H1 (cell line): Measurements from ENCODE around the gene SLC12A6. TPM values are rescaled to one million over a fixed set of nuclear protein-coding genes. Genes with fewer than 3 reads are reported as not detected.

ENCODE experiments used
- CTCF ChIA-PET: fragments of 300-600 bp; sonication (Branson Sonifier 250); formaldehyde crosslinking; loops from one replicate; lab custom pipeline; 2021; ENCODE audit not compliant: partially characterized antibody; lab: Charles Lee
- POLR2A ChIA-PET: fragments of 300-600 bp; sonication (Branson Sonifier 250); formaldehyde crosslinking; loops from one replicate; lab custom pipeline; 2021; ENCODE audit warnings: inconsistent platforms; ENCODE audit not compliant: partially characterized antibody; lab: Charles Lee
- DNase-seq, 2 experiments: peaks; one replicate each; pipeline versions ENCODE4 v3.0.0 to v3.0.0-alpha.2; 2010 to 2022; ENCODE audit warnings: low spot score in 2 of 2, low read depth in 1 of 2, mixed read lengths in 1 of 2
- FAIRE-seq: peaks from 2 replicates; lab custom pipeline; 2011; peaks lifted over from hg19 to GRCh38; lab: Jason Lieb, UNC
- H2AFZ ChIP-seq: 2 replicates; pipeline ENCODE4 v1.8.1; 2012; ENCODE audit warnings: low read length, inconsistent platforms
- H2AK5ac ChIP-seq: 2 replicates; pipeline ENCODE4 v1.6.1; 2013; ENCODE audit warnings: low read depth, low read length
- H2BK120ac ChIP-seq: replicated peaks from 2 replicates; pipeline ENCODE3; 2013; ENCODE audit warnings: low read depth, low read length, inconsistent platforms
- H2BK12ac ChIP-seq: 2 replicates; pipeline ENCODE4 v1.6.1; 2013; ENCODE audit warnings: low read depth, low read length
- H2BK15ac ChIP-seq: 2 replicates; pipeline ENCODE4 v1.6.1; 2013; ENCODE audit warnings: low read length
- H2BK20ac ChIP-seq: 2 replicates; pipeline ENCODE4 v1.6.1; 2013; ENCODE audit warnings: low read length
- H2BK5ac ChIP-seq: 2 replicates; pipeline ENCODE4 v1.6.1; 2013; ENCODE audit warnings: low read depth, low read length
- H3K14ac ChIP-seq: 2 replicates; pipeline ENCODE4 v1.6.1; 2013; ENCODE audit warnings: inconsistent platforms; ENCODE audit not compliant: insufficient read length
- H3K18ac ChIP-seq: 2 replicates; pipeline ENCODE4 v1.6.1; 2013; ENCODE audit warnings: low read length; ENCODE audit errors: extremely low read depth
- H3K23ac ChIP-seq: 2 replicates; pipeline ENCODE4 v1.6.1; 2013; ENCODE audit warnings: inconsistent platforms; ENCODE audit not compliant: insufficient read length
- H3K23me2 ChIP-seq: 2 replicates; pipeline ENCODE4 v1.6.1; 2013; ENCODE audit warnings: low read depth, low read length
- H3K27ac ChIP-seq: 2 replicates; pipeline ENCODE4 v1.6.1; 2011; ENCODE audit warnings: low read depth, low read length, inconsistent platforms
- H3K27me3 ChIP-seq, 4 experiments: replicated peaks in 1 of 4; 1 replicate in 1 of 4; 2 replicates in 3 of 4; pipeline versions ENCODE4 v1.6.1 to v1.8.1; 2011 to 2013; ENCODE audit warnings: low read length in 3 of 4, mild to moderate bottlenecking in 3 of 4, inconsistent platforms in 2 of 4, mixed read lengths in 2 of 4, moderate library complexity in 1 of 4; ENCODE audit not compliant: control insufficient read depth in 3 of 4, insufficient read depth in 3 of 4; ENCODE audit errors: extremely low read depth in 1 of 4
- H3K36me3 ChIP-seq, 4 experiments: 2 replicates each; pipeline versions ENCODE4 v1.6.1 to v1.8.1; 2011 to 2013; ENCODE audit warnings: mild to moderate bottlenecking in 4 of 4, low read length in 3 of 4, moderate library complexity in 2 of 4, control low read depth in 1 of 4, inconsistent platforms in 1 of 4; ENCODE audit not compliant: insufficient read depth in 4 of 4, control insufficient read depth in 2 of 4
- H3K4ac ChIP-seq: replicated peaks from 2 replicates; pipeline ENCODE3; 2013; ENCODE audit warnings: low read length, low read depth, mixed read lengths, inconsistent platforms; ENCODE audit not compliant: insufficient read length
- H3K4me1 ChIP-seq, 4 experiments: replicated peaks in 1 of 4; 1 replicate in 1 of 4; 2 replicates in 3 of 4; pipeline versions ENCODE4 v1.6.1 to v1.8.1; 2011 to 2013; ENCODE audit warnings: low read length in 3 of 4, inconsistent platforms in 2 of 4, mixed read lengths in 1 of 4; ENCODE audit not compliant: insufficient read depth in 4 of 4, control insufficient read depth in 3 of 4
- H3K4me2 ChIP-seq, 2 experiments: 2 replicates each; pipeline versions ENCODE4 v1.6.1 to v1.8.1; 2011 to 2013; ENCODE audit warnings: low read depth in 2 of 2, low read length in 2 of 2, control low read depth in 1 of 2, inconsistent platforms in 1 of 2, mild to moderate bottlenecking in 1 of 2; ENCODE audit not compliant: insufficient read depth in 1 of 2
- H3K4me3 ChIP-seq, 4 experiments: fragments of 200-600, 300-600 bp in 1 of 4; sonication (generic), shearing (Covaris generic), sonication (Bioruptor Twin) in 1 of 4; 2 replicates each; pipeline versions ENCODE4 v1.5.1 to v1.8.1; 2011 to 2016; ENCODE audit warnings: low read length in 4 of 4, low read depth in 3 of 4, control low read depth in 2 of 4, inconsistent platforms in 2 of 4, mild to moderate bottlenecking in 2 of 4, mixed read lengths in 1 of 4, moderate library complexity in 1 of 4; ENCODE audit not compliant: insufficient read depth in 2 of 4; ENCODE audit errors: extremely low read depth in 1 of 4
- H3K56ac ChIP-seq: replicated peaks from 2 replicates; pipeline ENCODE3; 2013; ENCODE audit warnings: low read depth, mild to moderate bottlenecking, mixed read lengths, low read length, inconsistent platforms; ENCODE audit not compliant: insufficient read length
- H3K79me1 ChIP-seq: 2 replicates; pipeline ENCODE4 v1.6.1; 2013; ENCODE audit warnings: low read depth, low read length, control low read depth
- H3K79me2 ChIP-seq, 2 experiments: 2 replicates each; pipeline versions ENCODE4 v1.6.1 to v1.8.1; 2012 to 2013; ENCODE audit warnings: low read length in 2 of 2, mild to moderate bottlenecking in 2 of 2, inconsistent platforms in 1 of 2; ENCODE audit not compliant: insufficient read depth in 2 of 2, control insufficient read depth in 1 of 2
- H3K9ac ChIP-seq, 4 experiments: replicated peaks in 1 of 4; 1 replicate in 1 of 4; 2 replicates in 3 of 4; pipeline versions ENCODE4 v1.6.1 to v1.8.1; 2011 to 2013; ENCODE audit warnings: low read depth in 3 of 4, low read length in 3 of 4, control low read depth in 2 of 4, mild to moderate bottlenecking in 2 of 4, moderate library complexity in 2 of 4, inconsistent platforms in 1 of 4; ENCODE audit errors: extremely low read depth in 1 of 4
- H3K9me3 ChIP-seq, 2 experiments: 2 replicates each; pipeline versions ENCODE4 v1.6.1 to v1.8.1; 2012 to 2013; ENCODE audit warnings: mild to moderate bottlenecking in 2 of 2, moderate library complexity in 2 of 2, control low read depth in 1 of 2, inconsistent platforms in 1 of 2, low read depth in 1 of 2, low read length in 1 of 2, mixed read lengths in 1 of 2; ENCODE audit not compliant: insufficient read depth in 2 of 2
- H4K20me1 ChIP-seq, 2 experiments: replicated peaks in 1 of 2; 2 replicates each; pipeline versions ENCODE3 to v1.8.1; 2011 to 2013; ENCODE audit warnings: inconsistent platforms in 2 of 2, low read length in 2 of 2, mild to moderate bottlenecking in 1 of 2; ENCODE audit not compliant: insufficient read depth in 2 of 2, control insufficient read depth in 1 of 2
- H4K5ac ChIP-seq: 2 replicates; pipeline ENCODE4 v1.6.1; 2013; ENCODE audit warnings: low read length, low read depth, mixed read lengths, inconsistent platforms; ENCODE audit not compliant: insufficient read length
- H4K8ac ChIP-seq: 2 replicates; pipeline ENCODE4 v1.8.0; 2013; ENCODE audit warnings: mild to moderate bottlenecking, moderate library complexity, low read length, inconsistent platforms; ENCODE audit not compliant: insufficient read depth; ENCODE audit errors: extremely low read depth
- H4K91ac ChIP-seq: replicated peaks from 2 replicates; pipeline ENCODE3; 2013; ENCODE audit warnings: low read length, mixed read lengths, inconsistent platforms; ENCODE audit not compliant: insufficient read length
- ASH2L ChIP-seq: fragments of 200-600, 300-600 bp; sonication (generic); IDR thresholded peaks from one replicate; pipeline ENCODE4 v1.7.1; 2017; ENCODE audit warnings: low read length
- EGR1 ChIP-seq: IDR thresholded peaks from 2 replicates; pipeline ENCODE4 v1.6.1; 2011; ENCODE audit warnings: low read depth, low read length, borderline replicate concordance
- FOSL1 ChIP-seq: IDR thresholded peaks from 2 replicates; pipeline ENCODE4 v1.6.1; 2011; ENCODE audit warnings: mild to moderate bottlenecking, low read depth, low read length, moderate library complexity; ENCODE audit not compliant: insufficient read depth
- GTF2F1 ChIP-seq: IDR thresholded peaks from 2 replicates; pipeline ENCODE4 v1.6.1; 2012; ENCODE audit warnings: low read depth, low read length, improper control_type of control experiment, borderline replicate concordance
- KDM4A ChIP-seq: IDR thresholded peaks from one replicate; pipeline ENCODE4 v1.7.1; 2012; ENCODE audit warnings: low read depth, mild to moderate bottlenecking, moderate library complexity, low read length, inconsistent platforms; ENCODE audit not compliant: severe bottlenecking
- POLR2AphosphoS5 ChIP-seq: IDR thresholded peaks from 2 replicates; pipeline ENCODE4 v1.6.1; 2011; ENCODE audit warnings: low read depth, low read length
- RXRA ChIP-seq: IDR thresholded peaks from 2 replicates; pipeline ENCODE4 v1.6.1; 2011; ENCODE audit warnings: low read depth, mild to moderate bottlenecking, low read length, moderate library complexity; ENCODE audit not compliant: insufficient read depth
- SIX5 ChIP-seq: IDR thresholded peaks from 2 replicates; pipeline ENCODE4 v1.6.1; 2011; ENCODE audit warnings: mild to moderate bottlenecking, low read depth, low read length
- TBP ChIP-seq: IDR thresholded peaks from 2 replicates; pipeline ENCODE4 v1.6.1; 2011; ENCODE audit warnings: low read depth, low read length, improper control_type of control experiment
- WGBS, 2 experiments: shearing (Covaris generic) in 1 of 2; methylation state at CpG; one replicate each; pipeline versions ENCODE4 v1.1.6 to v1.1.7; 2013 to 2015; ENCODE audit warnings: low lambda C conversion rate in 2 of 2, mixed read lengths in 2 of 2, inconsistent platforms in 1 of 2, low coverage in 1 of 2, missing lambda C conversion rate in 1 of 2; ENCODE audit not compliant: insufficient replicate concordance in 2 of 2, insufficient coverage in 1 of 2, insufficient read length in 1 of 2; ENCODE audit errors: extremely low coverage in 1 of 2, missing lambda C conversion rate in 1 of 2; 5-methylcytosine and 5-hydroxymethylcytosine counted together
- polyA plus RNA-seq, 7 experiments: library from polyadenylated mRNA; depleted of rRNA in 3 of 7; stranded (reverse) in 5 of 7; unstranded in 2 of 7; fragments of >200 nt in 5 of 7; fragments of 200-250 nt in 2 of 7; gene quantifications; 1 replicate in 5 of 7; 2 replicates in 1 of 7; 4 replicates in 1 of 7; pipeline versions ENCODE4 v1.2.1 to v1.2.3, GENCODE V29; 2011 to 2013; ENCODE audit warnings: missing spikeins in 2 of 7, mixed read lengths in 2 of 7
- total RNA-seq: library from RNA; stranded (reverse); fragmentation: NEBNext Ultra II Directional; extraction: Animal tissue kit (Norgen Biotek cat#: 25700); gene quantifications from 2 replicates; pipeline ENCODE4 v1.2.1, GENCODE V29; 2021
- TF ChIP-seq, protein P1 (sequence below), 3 experiments: IDR thresholded peaks; 1 replicate in 2 of 3; 2 replicates in 1 of 3; pipeline versions ENCODE4 v1.5.1 to v1.6.1; 2011; ENCODE audit warnings: low read length in 3 of 3, mild to moderate bottlenecking in 3 of 3, inconsistent platforms in 2 of 3, low read depth in 1 of 3, moderate library complexity in 1 of 3; ENCODE audit not compliant: insufficient read depth in 1 of 3; ENCODE audit errors: control extremely low read depth in 1 of 3
- TF ChIP-seq, protein P2 (sequence below): IDR thresholded peaks from 2 replicates; pipeline ENCODE4 v1.6.1; 2012; ENCODE audit warnings: inconsistent platforms

Gene SLC12A6
- total and polyA plus RNA-seq, 2 of the 8 experiments (the other 6 are each of a cell fraction or from before 2014, with no cell fraction given): 9.2 to 11.1 TPM

DNA sequence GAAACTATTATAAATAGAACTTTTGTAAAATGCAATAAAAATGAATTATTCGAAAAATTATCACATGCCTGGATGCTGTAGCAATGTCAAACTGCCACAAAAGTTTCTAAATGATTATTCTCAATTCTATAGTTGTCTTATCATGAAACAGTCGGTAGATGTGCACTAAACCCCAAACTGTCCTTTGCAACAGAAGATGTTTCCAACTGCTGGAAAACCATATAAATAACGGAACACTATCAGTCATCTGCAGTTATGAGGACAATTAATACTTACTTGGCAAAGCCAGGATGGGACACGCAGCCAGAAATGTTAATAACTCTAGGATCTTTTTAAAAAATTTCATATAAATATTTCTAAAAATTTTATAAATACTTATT is 95.3 kb downstream of the SLC12A6 start:
- no peaks in the 10 kb centered on the region for H3K79me2 ChIP-seq
- no peaks in the 10 kb centered on the region for H3K79me1 ChIP-seq
- H3K9me3 ChIP-seq: no peaks in the 10 kb centered on the region
- no peak overlapping the region for H3K4me3 ChIP-seq
- ChIA-PET CTCF (interaction anchor here (0.6 to 5.6 kb wide), 22 partner anchors 8 to 166 kb away, joined by 3 to 41 read pairs (median 4); partner anchors contain the start of gene LPCAT4), POLR2A (interaction anchor here (0.9 kb wide), 1 partner anchor 346 kb away, joined by 3 read pairs; no protein-coding TSS in a partner anchor)
- H2BK20ac ChIP-seq: no peak overlapping the region
- DNase-seq (no peak), FAIRE-seq (no peak)
- H3K4ac ChIP-seq: no peak overlapping the region
- H3K14ac ChIP-seq: no peak overlapping the region
- no peak overlapping the region for H2AK5ac ChIP-seq
- H2AFZ ChIP-seq: no peak overlapping the region
- no peak overlapping the region for H2BK120ac ChIP-seq
- no peaks in the 10 kb centered on the region for H3K23me2 ChIP-seq
- no peak overlapping the region for H3K18ac ChIP-seq
- H4K91ac ChIP-seq: no peak overlapping the region
- H3K27me3 ChIP-seq: peaks cover 0 to 1% (median 0%) of the 10 kb centered on the region in 4 experiments; a peak in 1 of 7 replicates
- no peak overlapping the region for H2BK5ac ChIP-seq
- WGBS, 2 experiments: 86% methylated on average over 4 of the region's 4 CpGs; no CpG with 5 or more reads in 1 of the 2 experiments
- no peak overlapping the region for H3K56ac ChIP-seq
- H2BK12ac ChIP-seq: no peak overlapping the region
- peaks cover 0 to 3% (median under 1%) of the 10 kb centered on the region in 4 experiments; a peak in 3 of 7 replicates for H3K4me1 ChIP-seq
- no peak overlapping the region for H3K23ac ChIP-seq
- no peak overlapping the region for H3K4me2 ChIP-seq
- no peaks in the 10 kb centered on the region for H4K20me1 ChIP-seq
- no peak overlapping the region for H3K27ac ChIP-seq
- no peak overlapping the region for H4K8ac ChIP-seq
- no peak overlapping the region for H2BK15ac ChIP-seq
- H4K5ac ChIP-seq: no peak overlapping the region
- peaks cover 0 to 7% (median 0%) of the 10 kb centered on the region in 4 experiments; a peak in 2 of 8 replicates for H3K36me3 ChIP-seq
- no peak overlapping the region for H3K9ac ChIP-seq
- TF ChIP-seq, protein P1, sequence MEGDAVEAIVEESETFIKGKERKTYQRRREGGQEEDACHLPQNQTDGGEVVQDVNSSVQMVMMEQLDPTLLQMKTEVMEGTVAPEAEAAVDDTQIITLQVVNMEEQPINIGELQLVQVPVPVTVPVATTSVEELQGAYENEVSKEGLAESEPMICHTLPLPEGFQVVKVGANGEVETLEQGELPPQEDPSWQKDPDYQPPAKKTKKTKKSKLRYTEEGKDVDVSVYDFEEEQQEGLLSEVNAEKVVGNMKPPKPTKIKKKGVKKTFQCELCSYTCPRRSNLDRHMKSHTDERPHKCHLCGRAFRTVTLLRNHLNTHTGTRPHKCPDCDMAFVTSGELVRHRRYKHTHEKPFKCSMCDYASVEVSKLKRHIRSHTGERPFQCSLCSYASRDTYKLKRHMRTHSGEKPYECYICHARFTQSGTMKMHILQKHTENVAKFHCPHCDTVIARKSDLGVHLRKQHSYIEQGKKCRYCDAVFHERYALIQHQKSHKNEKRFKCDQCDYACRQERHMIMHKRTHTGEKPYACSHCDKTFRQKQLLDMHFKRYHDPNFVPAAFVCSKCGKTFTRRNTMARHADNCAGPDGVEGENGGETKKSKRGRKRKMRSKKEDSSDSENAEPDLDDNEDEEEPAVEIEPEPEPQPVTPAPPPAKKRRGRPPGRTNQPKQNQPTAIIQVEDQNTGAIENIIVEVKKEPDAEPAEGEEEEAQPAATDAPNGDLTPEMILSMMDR (IDR thresholded peaks at IDR 0.05; ENCODE audit: control extremely low read depth in 1 of 3, insufficient read depth in 1 of 3, low read depth in 1 of 3, low read length in 3 of 3): no peak
- TF ChIP-seq TBP: no peak
- TF ChIP-seq GTF2F1: no peak
- no peak for TF ChIP-seq KDM4A
- no peak for TF ChIP-seq EGR1
- no peak for TF ChIP-seq SIX5
- TF ChIP-seq FOSL1: no peak
- TF ChIP-seq POLR2AphosphoS5: no peak
- no peak for TF ChIP-seq ASH2L
- TF ChIP-seq RXRA: no peak
- TF ChIP-seq, protein P2, sequence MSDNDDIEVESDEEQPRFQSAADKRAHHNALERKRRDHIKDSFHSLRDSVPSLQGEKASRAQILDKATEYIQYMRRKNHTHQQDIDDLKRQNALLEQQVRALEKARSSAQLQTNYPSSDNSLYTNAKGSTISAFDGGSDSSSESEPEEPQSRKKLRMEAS: no peak
